Choroid plexus epithelial cell (primary cell): ENCODE results near the gene IFT122.
"Not testable (repeated sequence)": the region's sequence is repeated elsewhere in the genome, so short reads cannot be mapped to it uniquely, and the experiment has no call there.

Experiments used
- DNase-seq: peaks from one replicate; pipeline ENCODE4 v3.0.0-alpha.2; 2010; ENCODE audit warnings: low read depth
- H3K4me3 ChIP-seq: 2 replicates; pipeline ENCODE4 v1.5.1; 2011; ENCODE audit warnings: low read depth, mild to moderate bottlenecking, control low read depth, low read length, moderate library complexity
- TF ChIP-seq, protein P1 (sequence below): conservative IDR thresholded peaks from 2 replicates; pipeline ENCODE4 v1.5.1; 2011; ENCODE audit warnings: low read depth, mild to moderate bottlenecking, control low read depth, inconsistent platforms, low read length, moderate library complexity

IFT122 gene

DNA sequence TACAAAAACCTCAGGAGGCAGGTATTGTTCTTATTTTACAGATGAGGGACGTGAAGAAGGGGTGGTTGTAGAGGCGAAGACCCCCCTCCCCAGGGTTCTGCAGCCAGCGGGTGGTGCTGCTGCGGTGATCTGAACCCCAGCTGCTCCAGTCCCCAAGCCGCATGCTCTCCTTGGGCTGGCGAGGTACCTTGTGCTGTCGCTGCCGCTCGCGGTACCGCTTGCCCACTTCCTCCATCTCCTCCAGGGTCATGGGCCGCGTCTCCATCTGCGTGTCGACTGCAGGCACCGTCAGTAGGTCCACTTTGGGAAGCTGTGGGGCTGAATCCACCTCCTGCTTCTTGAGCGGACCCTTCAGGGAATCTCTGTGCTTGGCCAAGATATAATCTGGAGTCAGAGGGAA is 29.1 kb upstream of the IFT122 start:
- H3K4me3 ChIP-seq, result no peak overlapping the region
- TF ChIP-seq, protein P1, sequence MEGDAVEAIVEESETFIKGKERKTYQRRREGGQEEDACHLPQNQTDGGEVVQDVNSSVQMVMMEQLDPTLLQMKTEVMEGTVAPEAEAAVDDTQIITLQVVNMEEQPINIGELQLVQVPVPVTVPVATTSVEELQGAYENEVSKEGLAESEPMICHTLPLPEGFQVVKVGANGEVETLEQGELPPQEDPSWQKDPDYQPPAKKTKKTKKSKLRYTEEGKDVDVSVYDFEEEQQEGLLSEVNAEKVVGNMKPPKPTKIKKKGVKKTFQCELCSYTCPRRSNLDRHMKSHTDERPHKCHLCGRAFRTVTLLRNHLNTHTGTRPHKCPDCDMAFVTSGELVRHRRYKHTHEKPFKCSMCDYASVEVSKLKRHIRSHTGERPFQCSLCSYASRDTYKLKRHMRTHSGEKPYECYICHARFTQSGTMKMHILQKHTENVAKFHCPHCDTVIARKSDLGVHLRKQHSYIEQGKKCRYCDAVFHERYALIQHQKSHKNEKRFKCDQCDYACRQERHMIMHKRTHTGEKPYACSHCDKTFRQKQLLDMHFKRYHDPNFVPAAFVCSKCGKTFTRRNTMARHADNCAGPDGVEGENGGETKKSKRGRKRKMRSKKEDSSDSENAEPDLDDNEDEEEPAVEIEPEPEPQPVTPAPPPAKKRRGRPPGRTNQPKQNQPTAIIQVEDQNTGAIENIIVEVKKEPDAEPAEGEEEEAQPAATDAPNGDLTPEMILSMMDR, result no peak
- no peak for DNase-seq

DNA sequence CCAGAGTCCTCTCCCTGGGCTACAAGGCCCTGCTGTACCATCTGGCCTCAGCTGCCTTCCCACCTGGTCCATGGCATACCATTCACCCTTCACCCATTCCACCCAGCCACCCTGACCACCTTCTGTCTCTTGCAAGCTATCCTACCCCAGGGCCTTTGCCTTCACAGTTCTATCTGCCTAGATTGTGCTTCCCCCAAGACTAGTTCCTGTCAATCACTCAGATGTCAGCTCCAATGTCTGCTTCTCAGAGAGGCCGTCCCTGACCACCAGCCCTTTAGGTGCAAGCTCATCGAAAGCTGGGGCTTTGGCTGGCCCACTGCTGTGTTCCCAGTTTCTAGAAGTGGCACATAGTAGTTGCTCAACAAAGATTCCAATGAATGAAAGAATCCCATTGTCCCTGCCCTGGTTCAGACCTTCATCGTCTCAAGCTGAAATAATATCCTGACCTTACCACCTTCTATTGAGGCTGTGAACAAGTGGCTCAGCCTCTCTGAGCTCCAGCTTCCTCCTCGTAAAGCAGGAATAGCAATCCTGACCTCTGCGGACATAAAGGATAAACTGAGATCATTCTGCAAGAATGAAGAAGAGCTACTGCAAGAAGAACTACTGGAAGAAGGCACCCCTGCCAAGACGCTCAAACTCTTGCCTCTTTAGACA is 27.4 kb upstream of the IFT122 start:
- no peak overlapping the region for H3K4me3 ChIP-seq
- TF ChIP-seq, protein P1, result no peak
- DNase-seq, result peak; percentile 92

DNA sequence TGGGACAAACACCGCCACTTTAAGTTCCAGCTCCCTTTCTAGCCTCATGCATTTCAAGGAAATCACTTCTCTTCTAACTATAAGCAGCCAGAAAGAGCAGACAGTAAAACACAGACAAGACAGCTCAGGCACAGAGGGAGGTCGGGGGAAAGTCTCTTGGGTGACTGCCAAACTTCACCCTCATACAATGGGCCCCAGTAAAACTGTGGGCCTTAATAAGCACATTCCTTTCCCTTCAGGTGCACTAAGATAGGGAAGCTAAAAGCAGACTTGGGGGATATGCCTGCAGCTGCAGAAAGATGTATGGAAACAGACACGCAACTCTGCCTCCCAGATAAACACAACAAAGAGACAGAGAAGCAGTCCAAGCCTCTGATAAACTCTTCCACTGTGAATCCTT is 26.8 kb upstream of the IFT122 start:
- DNase-seq, H3K4me3 ChIP-seq: not testable (repeated sequence)

DNA sequence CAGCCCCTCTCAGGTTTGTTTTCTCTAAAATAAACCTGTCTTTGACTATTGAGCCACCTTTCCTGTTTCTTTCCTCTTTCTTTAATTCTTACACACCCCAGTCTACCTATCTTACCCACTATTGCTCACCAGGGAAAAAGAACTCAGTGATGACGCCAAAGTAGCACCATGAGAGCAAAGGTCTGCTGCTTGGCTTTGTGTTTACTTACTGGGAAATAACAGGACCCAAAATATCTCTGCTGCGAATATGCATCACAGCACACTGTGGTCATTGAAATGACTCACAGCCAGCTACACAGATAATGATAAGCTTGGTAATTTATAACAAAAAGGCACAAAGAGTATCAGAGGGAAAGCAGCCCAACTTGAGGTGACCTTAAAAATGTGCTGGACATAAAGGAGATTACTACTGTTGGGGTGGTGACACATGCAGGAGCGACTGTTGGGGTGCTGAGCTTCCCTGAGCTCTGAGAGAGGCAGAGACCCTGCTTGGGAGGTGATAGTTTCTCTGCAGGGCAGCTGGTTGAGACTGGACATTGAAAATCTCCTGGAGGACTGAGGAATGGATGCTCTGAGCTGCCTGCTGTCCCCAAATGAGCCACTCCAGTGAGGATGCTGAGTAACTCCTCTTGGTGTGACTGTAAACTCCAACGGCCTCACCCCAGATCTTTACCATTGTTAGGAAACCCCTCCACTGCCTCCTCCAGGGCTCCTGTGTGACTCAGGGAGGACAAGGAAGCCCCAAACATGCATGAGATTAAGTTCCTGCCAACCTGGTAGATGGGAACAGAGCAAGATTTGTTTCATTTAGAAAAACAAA is 26.1 kb upstream of the IFT122 start:
- DNase-seq, result peak; percentile 97
- no peak overlapping the region for H3K4me3 ChIP-seq
- TF ChIP-seq, protein P1, result no peak

DNA sequence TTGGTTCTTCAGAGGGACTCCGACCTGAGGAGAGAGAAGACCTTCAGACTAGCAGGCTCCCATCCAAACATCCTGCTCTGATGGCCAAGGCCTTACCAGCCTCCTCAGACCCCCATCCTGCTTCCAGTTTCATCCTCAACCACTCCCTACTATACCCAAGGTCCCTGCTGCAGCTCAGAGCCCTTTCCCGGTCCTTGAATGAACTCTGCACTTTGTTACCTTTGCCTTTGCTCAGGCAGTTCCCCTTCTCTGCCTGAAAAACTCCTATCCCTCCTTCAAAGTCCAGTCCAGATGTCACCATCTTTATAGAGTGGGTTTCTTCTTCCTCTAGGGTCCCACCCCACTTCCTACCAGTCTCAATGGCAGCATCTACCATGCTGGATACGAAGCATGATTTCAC is 24.6 kb upstream of the IFT122 start:
- no peak overlapping the region for H3K4me3 ChIP-seq
- TF ChIP-seq, protein P1, result no peak
- no peak for DNase-seq

DNA sequence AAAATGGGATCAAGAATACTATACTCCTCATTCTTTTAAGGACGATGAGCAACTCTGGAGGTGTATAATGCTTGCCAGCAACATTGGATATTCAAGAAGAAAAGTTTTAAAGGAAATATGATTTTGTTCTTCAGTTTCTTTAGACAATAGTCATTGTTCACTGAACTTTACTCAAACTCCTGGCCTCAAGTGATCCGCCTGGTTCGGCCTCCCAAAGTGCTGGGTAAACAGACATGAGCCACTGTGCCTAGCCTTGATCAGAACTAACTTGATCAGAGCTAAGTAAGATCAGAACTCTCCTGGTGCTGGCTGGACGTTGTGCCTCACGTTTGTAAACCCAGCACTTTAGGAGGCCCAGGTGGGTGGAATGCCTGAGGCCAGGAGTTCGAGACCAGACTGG is 24.2 kb upstream of the IFT122 start:
- no peak for DNase-seq
- TF ChIP-seq, protein P1, result no peak
- H3K4me3 ChIP-seq, result no peak overlapping the region

DNA sequence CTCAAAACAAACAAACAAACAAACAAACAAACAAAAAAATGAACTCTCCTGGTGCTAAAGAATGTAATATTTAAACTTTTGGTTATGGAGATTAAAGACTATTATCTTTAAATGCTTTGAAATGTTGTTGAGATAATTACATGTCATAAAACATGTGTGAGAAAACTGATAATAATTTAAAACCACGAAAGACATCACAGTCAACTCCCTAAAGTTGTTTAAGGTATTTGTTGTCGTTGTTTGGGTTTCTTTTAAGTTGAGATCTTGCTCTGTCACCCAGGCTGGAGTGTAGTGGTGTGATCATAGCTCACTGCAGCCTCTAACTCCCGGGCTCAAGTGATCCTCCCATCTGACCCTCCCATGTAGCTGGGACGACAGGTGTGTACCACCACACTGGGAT is 23.6 kb upstream of the IFT122 start:
- TF ChIP-seq, protein P1, result no peak
- H3K4me3 ChIP-seq, result no peak overlapping the region
- no peak for DNase-seq
